NOMO-1 treated with DMSO at 0.1 percent for 48 hours (cell line): ENCODE results near the gene ANOS1.
"Not testable (repeated sequence)": the region's sequence is repeated elsewhere in the genome, so short reads cannot be mapped to it uniquely, and the experiment has no call there.

Experiments
- DNase-seq: peaks from one replicate; lab custom pipeline; 2025; ENCODE audit not compliant: unreplicated experiment; lab: John Stamatoyannopoulos, UW

Gene ANOS1

GRCh38 chrX:8629871-8630270 lies 102.1 kb downstream of the ANOS1 start:
- DNase-seq = no peak

GRCh38 chrX:8627796-8628195 lies 104.1 kb downstream of the ANOS1 start:
- peak; percentile 58 for DNase-seq

GRCh38 chrX:8607326-8607725 lies 124.6 kb downstream of the ANOS1 start:
- DNase-seq = peak; percentile 14

- no peak for DNase-seq
Observed at GRCh38 chrX:8604131-8604530, 127.8 kb downstream of the ANOS1 start.

GRCh38 chrX:8591501-8591900 lies 140.4 kb downstream of the ANOS1 start:
- DNase-seq = no peak

- no peak for DNase-seq
Observed at GRCh38 chrX:8586953-8587352, 145.0 kb downstream of the ANOS1 start.

- no peak for DNase-seq
Observed at GRCh38 chrX:8579602-8580001, 152.3 kb downstream of the ANOS1 start.

GRCh38 chrX:8576821-8577220 lies 155.1 kb downstream of the ANOS1 start:
- no peak for DNase-seq

- DNase-seq = no peak
Observed at GRCh38 chrX:8565729-8566128, 166.2 kb downstream of the ANOS1 start.

- no peak for DNase-seq
Observed at GRCh38 chrX:8548446-8548845, 183.5 kb downstream of the ANOS1 start.

GRCh38 chrX:8546715-8547114 lies 185.2 kb downstream of the ANOS1 start:
- no peak for DNase-seq

GRCh38 chrX:8520791-8521190 lies 211.1 kb downstream of the ANOS1 start:
- no peak for DNase-seq

- no peak for DNase-seq
Observed at GRCh38 chrX:8520178-8520577, 211.8 kb downstream of the ANOS1 start.

GRCh38 chrX:8504451-8504850 lies 227.5 kb downstream of the ANOS1 start:
- no peak for DNase-seq

GRCh38 chrX:8502101-8502500 lies 229.8 kb downstream of the ANOS1 start:
- DNase-seq = not testable (repeated sequence)

- no peak for DNase-seq
Observed at GRCh38 chrX:8500203-8500602, 231.7 kb downstream of the ANOS1 start.

GRCh38 chrX:8495036-8495435 lies 236.9 kb downstream of the ANOS1 start:
- not testable (repeated sequence) for DNase-seq

GRCh38 chrX:8484360-8484949 lies 247.5 kb downstream of the ANOS1 start:
- DNase-seq = no peak
